Hepatocyte (in vitro differentiated cells): ENCODE results near the gene PTPN14.

ENCODE experiments used
- CTCF ChIP-seq: fragments of 200-600 bp; sonication (generic); IDR thresholded peaks from 2 replicates; pipeline ENCODE4 v1.5.1; 2016; ENCODE audit warnings: antibody characterized with exemption, mild to moderate bottlenecking; ENCODE audit not compliant: poor library complexity
- EZH2 ChIP-seq: fragments of 200-600 bp; sonication (generic); IDR thresholded peaks from 2 replicates; pipeline ENCODE4 v1.6.1; 2016; ENCODE audit warnings: antibody characterized with exemption, mild to moderate bottlenecking, borderline replicate concordance
- EZH2phosphoT487 ChIP-seq: fragments of 200-600 bp; sonication (generic); IDR thresholded peaks from one replicate; pipeline ENCODE4 v1.6.1; 2018; ENCODE audit warnings: antibody characterized with exemption, mild to moderate bottlenecking, low read depth, moderate library complexity; ENCODE audit not compliant: unreplicated experiment, severe bottlenecking

- no peak for TF ChIP-seq CTCF
- TF ChIP-seq EZH2 = no peak
- no peak for TF ChIP-seq EZH2phosphoT487
Measured at GRCh38 chr1:214415131-214415530, 136.3 kb downstream of the PTPN14 start.
